GM19238 (cell line): ENCODE measurements around the gene OR10G3.

Experiments used
- DNase-seq: peaks from one replicate; pipeline ENCODE4 v3.0.0; 2011; ENCODE audit warnings: low spot score; ENCODE audit not compliant: insufficient read length

OR10G3 gene

GRCh38 chr14:21535545-21536417 lies 44.1 kb downstream of the OR10G3 start:
- DNase-seq, result no peak

- no peak for DNase-seq
Measured at GRCh38 chr14:21534576-21534975, 45.3 kb downstream of the OR10G3 start.

- DNase-seq, result no peak
Measured at GRCh38 chr14:21533294-21533693, 46.6 kb downstream of the OR10G3 start.

- no peak for DNase-seq
Measured at GRCh38 chr14:21529515-21529914, 50.4 kb downstream of the OR10G3 start.

GRCh38 chr14:21528381-21529348 lies 51.2 kb downstream of the OR10G3 start:
- no peak for DNase-seq

DNA sequence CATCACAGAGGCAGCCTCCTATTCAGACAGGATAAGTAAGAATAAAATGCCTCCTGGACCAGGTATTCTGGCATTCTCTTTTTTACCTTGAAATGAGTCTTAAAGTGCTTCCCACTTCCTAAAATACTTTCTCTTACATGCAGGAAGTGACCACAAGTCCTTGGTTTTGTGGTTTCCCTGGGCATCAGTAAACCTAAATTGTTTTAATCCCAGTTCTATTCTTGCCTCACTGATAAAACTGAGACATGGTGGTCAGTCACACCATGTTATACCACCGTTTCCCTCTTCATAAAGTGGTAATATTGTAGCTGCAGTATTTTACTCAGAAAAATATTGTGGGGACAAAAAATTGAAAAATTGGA lies 52.6 kb downstream of the OR10G3 start:
- no peak for DNase-seq

- DNase-seq, result no peak
Measured at GRCh38 chr14:21526672-21527317, 53.1 kb downstream of the OR10G3 start.

- DNase-seq, result peak; percentile 37
Measured at GRCh38 chr14:21525962-21526671, 53.8 kb downstream of the OR10G3 start, which contains the start of gene SALL2. TSS of gene SALL2 (minus strand) at chr14:21526346. CDS start at chr14:21526127, 219 bp downstream.

DNA sequence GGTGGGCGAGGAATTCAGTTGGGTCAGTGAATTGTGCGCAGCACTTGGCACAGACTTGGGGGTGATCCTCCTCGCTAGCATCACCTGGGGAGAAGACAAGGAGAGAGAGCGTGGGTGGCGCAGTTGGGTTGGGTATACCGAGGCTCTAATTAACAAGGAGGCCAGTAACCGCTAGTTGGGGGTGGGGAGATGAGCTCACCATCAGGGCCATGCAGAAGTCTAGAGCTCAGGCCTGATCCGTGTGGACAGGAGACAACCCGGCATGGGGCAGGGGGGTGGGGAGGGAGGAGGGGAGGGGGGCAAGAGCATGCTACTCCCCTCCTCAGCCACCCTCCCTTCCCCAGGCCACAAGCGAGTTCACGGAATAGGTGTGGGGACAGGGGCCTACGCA lies 54.3 kb downstream of the OR10G3 start:
- DNase-seq, result no peak

GRCh38 chr14:21524575-21525490 lies 55.0 kb downstream of the OR10G3 start:
- DNase-seq, result no peak

DNA sequence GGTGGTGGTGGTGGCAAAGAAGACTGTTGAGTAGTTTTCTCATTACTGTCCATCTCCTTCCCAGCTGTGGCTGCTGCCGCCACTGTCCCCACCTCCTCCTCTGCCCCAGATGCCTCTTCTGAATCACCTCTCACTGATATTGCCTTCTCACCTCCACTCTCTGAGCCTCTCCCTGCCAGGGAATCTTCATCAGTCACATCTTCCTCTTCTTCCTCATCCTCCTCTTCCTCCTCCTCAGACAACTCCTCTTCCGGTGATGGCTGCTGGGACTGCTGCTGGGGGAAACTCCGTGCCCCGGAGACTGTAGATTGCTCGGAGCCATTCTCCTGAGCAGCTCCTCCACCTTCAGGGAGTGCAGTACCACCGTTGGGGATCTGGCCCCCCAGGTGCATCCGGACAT lies 56.7 kb downstream of the OR10G3 start:
- DNase-seq, result no peak

- no peak for DNase-seq
Measured at GRCh38 chr14:21521501-21521900, 58.4 kb downstream of the OR10G3 start.

DNA sequence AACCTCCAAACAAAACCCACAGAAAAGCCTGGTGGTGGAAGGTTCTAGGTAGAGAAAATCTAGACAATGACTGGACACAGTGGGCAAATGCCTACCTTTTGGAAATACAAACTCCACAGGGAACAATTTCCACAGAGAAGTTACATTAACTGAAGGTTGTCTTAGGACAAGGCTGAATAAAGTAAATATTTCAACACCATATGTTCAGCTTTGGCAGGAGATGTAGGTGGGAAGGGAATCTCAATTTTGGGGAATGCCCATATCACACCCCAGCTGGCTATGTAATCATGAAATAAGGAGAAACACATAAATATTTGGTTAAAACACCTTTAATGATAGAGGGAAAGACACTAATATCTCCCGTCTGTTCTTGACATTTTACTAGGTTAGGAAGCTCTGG lies 59.1 kb downstream of the OR10G3 start:
- DNase-seq, result no peak

DNA sequence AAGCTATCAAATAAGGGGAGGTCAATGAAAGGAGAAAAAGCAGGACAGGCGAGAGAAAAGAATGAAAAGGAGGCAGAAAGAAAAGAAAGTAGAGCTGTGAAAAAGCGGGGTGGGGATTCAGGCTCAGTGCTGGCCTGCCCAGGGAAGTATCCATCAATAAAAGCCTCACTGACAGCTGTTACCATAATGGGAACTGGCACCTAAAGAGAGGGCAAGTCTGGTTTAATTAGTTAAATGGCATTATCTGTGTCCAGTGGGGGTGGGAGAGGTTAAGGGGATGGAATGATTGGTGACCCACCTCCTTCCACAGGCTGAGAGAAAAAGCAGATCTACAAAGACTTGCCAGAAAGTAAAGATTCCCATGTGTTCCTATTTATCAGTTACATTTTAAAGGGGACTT lies 61.2 kb downstream of the OR10G3 start:
- DNase-seq, result no peak
